Measurements from ENCODE around the gene SMAD6. TPM values are rescaled to one million over a fixed set of nuclear protein-coding genes. Genes with fewer than 3 reads are reported as not detected.
"Not testable (repeated sequence)": the region's sequence is repeated elsewhere in the genome, so short reads cannot be mapped to it uniquely, and the experiment has no call there.

SMAD6 gene
- total RNA-seq, 1 donor from 2014 or later = 20.8 TPM

DNA sequence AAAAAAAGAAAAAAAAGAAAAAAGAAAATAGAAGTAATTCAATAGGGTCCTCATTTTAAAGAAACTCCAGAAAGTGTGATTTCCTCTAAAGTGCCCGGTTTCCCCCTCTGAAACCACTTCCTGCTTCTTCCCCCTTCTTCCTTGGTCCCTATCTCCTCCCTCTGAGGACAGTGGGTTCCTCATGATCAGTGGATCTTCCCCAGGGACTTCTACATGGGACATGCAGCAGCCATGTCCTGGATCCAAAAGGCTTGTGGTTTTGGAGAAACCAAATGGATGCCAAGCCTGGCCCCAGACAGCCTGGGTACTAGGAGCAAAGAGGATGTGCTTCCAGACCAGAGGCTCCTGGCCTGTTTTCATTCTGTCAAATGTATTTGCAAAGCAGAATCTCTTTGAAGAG, 26.6 kb upstream of the SMAD6 start:
- DNase-seq (ENCODE audit: low read depth) = no peak

DNA sequence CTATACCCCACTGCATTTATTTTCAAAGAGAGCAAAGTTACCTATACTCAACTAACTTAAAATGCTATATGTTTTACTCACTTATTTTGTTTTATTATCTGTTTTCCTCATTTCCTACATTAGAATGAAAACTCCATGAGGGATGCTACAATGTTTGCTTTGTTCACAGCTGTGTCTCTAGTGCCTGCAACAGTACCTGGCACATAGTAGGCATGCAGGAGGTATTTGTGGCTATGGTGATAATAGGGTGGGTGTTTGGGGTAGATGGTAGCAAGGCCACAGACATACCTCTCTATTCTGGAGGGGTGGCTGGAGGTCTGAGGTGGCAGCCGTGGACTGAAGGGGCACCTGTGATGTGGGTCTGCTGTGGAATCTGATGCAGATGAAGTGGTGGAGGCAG, 24.7 kb upstream of the SMAD6 start:
- no peak for DNase-seq (ENCODE audit: low read depth)

DNA sequence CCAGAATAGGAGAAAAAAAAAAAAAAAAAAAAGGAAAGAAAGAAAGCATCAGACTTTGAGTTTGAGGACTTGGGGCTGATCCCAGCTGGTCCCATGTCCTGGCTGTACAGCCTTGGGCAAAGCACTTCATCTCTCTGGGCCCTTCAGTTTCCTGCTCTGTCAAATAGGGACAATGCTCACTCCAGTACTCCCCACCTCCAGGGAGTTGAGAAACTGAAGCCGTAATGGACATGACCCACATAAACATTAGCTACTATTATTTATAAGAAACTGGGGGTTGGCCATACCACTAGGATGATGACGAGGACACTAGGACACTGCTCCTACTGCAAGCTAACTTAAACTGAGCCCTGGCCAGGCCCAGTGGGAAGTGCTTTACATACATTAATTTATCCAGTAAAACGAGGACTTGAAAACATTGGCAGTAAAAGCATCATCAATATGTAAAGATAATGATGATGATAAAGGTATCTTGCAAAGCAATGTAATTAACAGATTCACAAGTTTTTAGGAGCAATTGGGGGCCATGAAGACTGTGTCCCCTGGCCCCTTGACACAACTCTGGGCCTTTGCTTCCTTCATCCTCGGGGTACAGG, 22.9 kb upstream of the SMAD6 start:
- DNase-seq (ENCODE audit: low read depth) = no peak

DNA sequence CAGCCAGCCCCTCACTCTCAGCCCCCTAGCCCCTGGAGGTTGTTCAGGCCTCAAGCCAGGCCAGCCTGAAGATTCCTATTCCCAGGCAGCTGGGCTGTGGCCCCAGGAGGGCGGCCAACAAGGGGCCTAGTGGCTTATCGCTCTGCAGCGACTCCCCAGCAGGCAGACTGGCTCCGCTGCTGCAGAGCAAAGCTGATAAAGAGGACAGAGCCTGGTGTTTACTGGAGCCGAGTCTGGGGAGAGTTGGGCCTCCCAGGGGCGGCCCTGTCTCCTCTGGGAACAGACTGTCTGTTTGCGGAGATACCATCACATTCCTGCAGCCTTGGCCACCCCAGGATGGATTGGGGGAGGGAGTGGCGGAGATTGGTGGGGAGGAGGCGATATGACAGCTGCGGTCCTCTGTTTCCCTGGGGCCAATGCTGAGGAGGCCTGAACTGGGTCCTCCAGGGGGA, 22.4 kb upstream of the SMAD6 start:
- DNase-seq (ENCODE audit: low read depth) = no peak

DNA sequence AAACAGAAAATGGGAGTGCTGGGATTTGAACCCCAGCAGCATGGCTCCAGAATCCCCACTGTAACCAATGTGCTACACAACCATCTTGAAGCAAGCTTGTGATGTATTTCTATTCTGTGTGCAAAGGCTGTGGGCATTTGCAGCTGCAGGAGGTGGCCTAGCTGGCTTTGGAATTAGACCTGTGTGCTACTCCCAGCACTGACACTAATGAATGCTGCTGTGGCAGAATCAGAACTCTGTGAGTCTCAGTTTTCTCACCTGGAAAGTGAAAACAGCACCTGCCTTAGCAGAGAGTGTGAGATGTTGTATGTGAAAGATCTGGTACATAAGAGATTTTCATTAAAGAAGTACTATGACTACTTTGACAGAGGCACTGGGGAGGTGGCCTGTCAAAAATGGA, 21.5 kb upstream of the SMAD6 start:
- no peak for DNase-seq (ENCODE audit: low read depth)

DNA sequence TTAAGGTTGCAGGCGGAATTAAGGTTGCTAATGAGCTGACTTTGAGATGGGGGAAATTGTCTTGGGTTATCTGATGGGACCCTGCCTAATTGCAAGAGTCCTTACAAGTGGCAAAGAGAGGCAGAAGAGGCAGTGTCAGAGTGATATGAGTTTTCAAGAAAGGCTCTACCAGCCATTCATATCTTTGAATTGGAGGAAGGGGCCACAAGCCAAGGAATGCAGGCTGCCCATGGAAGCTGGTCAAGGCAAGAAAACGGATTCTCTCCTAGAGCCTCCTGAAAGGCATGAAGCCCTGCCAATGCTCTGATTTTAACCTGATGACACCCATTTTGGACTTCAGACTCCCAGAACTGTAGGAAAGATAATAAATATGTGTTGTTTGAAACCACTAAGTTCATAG, 20.6 kb upstream of the SMAD6 start:
- DNase-seq (ENCODE audit: low read depth) = no peak

DNA sequence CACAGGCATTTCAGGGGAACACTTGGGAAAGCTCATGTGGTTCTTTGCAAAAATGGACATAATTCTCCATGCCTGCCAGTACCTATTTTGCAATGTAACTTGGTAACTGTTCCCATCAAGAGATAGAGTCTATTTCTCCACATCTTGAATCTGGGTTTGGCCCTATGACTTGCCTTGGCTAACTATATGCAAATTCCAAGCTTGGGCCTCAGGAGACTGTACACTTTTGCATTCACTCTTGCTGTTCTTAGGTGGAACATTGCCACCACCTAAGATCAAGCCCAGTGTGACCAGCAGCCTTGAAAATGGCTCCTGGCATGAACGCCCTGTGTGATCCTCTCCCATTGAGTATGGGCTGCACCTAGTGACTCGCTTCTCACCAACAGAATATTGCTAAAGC, 19.8 kb upstream of the SMAD6 start:
- no peak for DNase-seq (ENCODE audit: low read depth)

DNA sequence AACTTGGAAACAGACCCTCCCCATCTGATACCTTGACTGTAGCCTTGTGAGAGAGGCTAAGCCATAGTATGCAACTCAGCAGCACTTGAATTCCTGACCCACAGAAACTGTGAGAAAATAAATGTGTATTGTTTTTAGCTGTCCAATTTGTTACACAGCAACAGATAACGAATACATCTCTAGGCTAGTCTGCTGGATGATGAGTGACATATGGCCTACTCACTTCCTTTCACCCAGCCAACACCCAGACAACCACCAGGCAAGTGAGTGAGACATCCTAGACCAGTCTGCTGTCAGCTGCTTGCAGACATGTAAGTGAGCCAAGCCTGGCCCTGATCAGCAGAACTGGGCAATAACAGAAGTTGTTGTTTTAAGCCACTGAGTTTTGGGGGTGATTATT, 19.2 kb upstream of the SMAD6 start:
- DNase-seq (ENCODE audit: low read depth) = no peak

DNA sequence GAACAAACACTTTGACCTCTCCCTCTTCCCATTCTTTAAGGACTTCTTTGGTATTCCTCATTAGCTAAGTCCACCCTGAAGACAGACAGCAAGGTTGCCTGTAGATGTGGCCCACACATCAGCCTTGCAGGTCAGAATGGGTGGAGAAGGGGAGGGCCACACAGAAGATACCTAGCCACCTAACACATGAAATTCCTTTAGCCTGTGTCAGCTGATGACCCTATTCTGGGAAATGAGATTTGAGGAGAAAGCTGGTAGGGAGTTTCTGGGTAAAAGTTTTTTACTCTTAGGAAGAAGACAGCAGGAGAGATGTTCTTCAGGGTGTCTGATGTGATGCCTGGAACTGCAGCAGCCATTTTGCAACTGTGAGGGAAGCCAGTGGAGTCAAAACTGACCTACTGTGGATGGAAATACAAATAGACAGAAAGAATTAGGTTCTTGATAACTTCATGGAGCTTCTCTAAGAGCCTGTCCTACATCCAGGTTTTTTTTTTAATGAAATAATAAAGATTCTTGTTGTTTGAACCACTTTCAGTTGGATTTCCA, 17.8 kb upstream of the SMAD6 start:
- DNase-seq (ENCODE audit: low read depth) = no peak

DNA sequence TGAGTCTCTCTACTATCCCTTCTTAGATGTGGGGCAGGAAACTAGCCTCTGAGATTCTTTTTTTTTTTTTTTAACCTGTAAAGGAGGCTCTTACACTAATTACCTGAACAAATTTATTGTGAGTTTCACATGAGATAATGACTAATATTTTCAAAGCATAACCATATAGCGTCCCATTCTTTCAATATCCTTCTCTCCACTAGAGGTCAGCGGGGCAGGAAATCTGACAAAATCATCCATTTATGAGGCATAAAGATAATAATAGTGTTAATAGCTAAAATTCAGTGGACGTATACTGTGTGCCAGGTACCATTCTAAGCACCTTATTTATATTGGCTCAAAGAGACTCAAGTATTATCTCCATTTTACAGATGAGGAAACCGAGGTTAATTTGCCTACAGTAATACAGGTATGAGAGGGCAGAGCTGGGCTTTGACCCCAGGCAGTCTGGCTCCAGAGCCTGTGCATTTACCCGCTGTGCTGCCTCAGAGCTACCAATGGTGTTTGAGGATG, 16.3 kb upstream of the SMAD6 start:
- no peak for DNase-seq (ENCODE audit: low read depth)

DNA sequence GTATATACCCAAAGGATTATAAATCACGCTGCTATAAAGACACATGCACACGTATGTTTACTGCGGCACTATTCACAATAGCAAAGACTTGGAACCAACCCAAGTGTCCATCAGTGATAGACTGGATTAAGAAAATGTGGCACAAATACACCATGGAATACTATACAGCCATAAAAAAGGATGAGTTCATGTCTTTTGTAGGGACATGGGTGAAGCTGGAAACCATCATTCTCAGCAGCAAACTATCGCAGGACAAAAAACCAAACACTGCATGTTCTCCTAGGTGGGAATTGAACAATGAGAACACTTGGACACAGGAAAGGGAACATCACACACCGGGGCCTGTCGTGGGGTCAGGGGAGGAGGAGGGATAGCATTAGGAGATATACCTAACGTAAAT, 11.1 kb upstream of the SMAD6 start:
- not testable (repeated sequence) for DNase-seq (ENCODE audit: low read depth)

DNA sequence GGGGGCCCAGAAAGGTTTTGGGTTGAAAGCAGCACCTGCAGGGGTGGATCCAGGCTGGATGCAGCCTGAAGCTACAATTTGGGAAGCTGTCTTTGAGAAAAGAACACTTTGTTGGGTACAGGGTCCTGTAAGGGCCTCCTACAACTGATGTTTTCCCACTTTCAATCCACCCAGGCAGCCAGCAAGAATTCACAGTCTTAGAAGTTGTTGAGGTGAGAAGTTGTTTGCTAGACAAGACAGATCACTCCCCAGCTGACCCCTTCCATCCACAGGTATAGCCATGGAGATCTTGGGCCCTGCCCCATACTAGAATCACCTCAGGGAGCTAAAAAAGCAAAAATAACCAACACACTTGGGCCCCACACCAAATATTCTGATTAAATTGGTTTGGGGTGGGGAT, 10.3 kb upstream of the SMAD6 start:
- DNase-seq (ENCODE audit: low read depth) = no peak

DNA sequence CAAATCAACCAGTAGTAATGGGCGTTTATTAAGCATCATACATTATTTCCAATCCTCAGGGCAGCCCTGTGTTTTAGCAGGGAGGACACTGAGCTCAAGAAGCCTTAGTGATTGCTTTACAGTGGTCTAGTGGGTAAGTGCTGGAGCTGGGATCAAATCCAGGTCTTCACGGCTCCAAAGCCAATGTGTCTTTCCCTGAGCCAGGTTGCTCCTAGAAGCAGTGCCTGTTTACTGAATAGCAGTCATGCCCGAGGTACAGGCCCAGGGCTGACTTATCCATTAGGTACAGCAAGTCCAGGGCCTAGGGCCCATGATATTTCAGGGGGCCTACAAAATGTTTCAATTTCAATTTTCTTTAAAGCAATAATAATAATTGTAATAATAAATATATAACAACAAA, 9.6 kb upstream of the SMAD6 start:
- no peak for DNase-seq (ENCODE audit: low read depth)

DNA sequence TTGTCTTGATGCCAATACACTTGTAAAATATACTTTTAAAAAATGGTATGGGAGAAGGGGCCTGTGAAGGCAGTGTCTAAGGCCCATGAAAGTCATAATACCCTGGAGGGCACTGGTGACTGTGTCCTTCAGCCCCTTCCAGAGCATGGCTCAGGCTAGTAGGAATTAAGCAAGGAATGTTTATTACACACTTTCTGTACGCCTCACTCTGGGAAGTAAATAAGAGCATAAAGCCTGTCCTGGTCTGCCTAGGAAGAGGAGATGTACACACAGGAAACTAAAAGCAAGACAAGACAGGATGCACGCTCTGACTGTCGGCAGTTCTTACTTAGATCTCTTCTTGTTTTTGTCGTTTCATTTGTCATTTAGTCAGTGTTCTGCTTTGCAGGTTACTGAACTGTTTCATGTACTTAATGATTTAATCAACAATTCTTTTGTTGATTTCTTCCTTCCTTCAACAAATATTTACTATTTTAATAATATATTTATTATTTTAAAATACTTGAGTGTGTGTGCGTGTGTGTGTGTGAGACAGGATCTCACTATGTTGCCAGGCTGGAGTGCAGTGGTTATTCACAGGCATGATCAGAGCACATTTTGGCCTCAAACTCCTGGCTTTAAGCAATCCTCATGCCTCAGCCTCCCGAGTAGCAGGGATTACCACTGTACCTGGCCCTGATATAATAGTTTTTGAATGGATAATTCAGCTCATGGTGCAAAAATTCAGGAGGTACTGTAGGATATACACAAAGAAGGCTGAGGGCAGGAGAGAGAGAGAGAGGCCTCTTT, 9.0 kb upstream of the SMAD6 start:
- no peak for DNase-seq (ENCODE audit: low read depth)

DNA sequence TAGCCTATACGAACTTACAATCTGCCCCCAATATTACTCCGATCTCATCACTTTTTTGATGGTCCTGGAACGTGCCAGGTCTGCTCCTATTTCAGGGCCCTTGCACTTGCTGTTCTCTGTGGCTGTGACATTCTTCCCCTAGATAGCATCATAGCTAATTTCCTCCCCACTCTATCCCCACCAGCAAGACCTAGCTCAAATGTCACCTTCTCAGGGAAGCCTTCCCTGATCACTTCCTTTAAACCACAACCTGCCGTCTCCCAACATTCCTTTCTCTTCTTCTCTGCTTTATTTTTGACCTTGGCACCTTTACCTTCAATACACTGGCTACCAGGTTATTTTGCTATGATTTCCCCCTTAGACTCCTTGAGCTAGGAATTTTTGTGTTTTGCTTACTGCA, 5.3 kb upstream of the SMAD6 start:
- DNase-seq (ENCODE audit: low read depth) = no peak

DNA sequence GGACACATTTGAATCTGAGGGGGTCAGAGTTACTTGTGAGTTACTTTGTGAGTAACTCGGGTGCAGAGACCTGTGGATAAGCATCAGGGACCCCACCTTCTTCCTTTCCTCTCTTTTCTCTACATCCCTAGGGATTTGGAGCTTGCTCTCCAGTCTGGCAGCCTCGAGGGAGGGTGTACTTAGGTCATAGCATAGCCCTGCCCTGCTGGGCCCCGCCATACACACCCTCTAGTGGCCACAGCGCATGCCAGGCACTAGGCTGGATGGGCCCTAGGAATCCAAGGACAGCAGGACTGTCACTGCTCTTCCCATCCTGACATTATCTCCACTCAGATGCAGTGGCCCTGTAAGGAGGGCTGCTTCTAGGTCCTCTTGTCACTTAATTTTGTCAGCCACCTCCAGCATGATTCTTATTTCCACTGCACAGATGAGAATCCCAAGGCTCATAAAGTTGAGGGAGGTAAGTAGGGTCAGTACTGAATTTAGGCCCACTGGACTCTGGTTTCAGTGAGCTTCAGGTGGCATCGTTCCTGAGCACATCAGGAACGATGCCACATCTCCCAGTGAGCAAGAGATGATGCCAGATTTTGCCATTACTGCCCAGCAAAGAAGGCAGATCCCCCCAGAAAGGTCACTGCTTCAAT, 3.6 kb upstream of the SMAD6 start:
- no peak for DNase-seq (ENCODE audit: low read depth)

DNA sequence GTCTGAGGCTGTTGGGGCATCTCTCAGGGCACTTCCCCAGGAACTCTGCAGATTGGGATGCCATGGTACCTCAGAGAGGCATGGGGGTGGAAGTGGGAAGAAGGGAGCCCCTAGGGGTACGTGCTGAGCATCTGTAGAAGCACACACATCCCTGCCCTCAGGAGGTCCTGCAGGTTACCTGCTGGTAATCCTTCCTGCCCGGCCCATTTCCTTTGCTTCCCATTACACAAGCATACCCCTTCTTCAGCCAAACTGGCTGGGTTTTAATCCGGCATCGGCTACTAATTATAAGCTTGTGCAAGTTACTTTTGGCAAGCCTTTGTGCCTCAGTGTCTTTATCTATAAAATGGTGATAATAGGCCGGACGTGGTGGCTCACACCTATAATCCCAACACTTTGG, 3.1 kb upstream of the SMAD6 start:
- no peak for DNase-seq (ENCODE audit: low read depth)

DNA sequence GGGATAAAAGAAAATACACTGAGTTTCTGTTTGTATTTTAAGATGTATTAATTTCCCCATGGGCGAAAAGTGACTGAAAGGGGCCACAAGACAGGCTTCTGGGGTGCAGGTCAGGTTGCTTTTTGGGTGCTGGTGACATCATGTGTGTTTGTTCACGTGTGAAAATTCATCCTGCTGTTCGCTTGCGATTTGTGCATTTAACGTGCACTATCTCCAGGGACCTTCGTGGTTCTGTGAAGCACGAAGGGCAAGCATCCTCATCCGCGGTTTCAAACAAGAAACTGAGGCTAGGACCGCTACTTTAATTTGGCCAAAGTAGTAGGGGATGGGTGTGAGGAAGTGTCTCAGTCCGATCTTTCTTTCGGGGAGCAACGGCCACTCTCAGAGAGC, 1.6 kb upstream of the SMAD6 start:
- no peak for DNase-seq (ENCODE audit: low read depth)

DNA sequence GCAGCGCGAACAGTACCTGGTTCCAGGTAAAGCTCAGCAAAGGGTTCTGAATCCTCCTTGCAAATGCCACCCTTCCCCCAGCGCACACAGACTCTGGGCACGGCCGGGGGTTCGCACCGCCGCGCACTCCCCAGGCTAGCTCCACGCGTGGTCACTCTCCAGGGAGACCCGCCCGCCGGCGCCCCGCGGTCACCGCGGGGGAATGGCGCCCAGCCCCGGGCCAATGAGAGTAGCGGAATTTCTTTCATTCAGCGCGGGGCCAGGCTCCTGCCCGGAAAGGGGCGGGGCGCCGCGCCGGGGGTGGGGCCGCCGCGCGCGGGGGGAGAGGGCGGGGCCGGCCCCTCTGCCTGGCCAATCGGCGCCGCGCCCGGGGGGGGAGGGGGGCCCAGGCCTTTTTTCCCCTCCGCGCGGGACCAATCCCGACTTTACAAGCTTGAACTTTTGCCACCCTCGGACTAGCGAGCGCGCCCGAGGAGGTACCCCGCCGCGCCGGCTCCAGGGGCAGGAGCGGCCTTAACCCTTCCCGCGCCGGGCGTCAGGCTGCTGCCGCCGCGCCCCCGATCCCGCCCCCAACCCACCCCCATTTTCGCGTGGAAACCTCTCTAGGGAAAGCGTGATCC, 1.1 kb upstream of the SMAD6 start:
- DNase-seq (ENCODE audit: low read depth) = peak; percentile 73

DNA sequence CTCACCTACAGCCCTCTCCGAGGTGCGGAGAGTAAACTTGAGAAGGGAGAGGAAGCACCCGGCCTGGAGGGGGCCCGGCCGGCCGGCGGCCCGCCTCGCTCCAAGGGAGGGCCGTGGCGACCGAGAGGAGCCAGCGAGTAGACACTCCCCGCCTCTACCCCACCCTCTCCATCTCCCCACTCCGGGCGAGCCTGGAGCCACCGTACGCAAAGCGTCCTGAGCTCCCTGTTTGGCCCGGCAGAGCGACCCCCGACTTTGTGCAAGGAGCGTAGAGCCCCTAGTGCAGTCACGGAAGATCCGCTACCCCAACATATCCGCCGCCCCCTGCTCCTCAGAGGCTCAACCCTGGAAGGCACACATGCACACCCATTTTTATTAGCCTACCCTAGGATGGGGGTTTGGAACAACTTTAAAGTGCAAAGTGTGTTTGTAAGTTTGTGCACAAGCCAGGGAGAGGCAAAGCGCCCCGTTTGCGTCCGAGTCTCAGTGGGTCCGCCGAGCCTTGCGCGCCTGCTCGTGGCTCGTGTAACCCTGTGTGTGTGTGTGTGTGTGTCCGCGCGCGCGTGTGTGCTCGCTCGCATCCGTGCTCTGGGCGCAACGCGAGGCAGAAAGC, 508 bp upstream of the SMAD6 start:
- DNase-seq (ENCODE audit: low read depth) = no peak

DNA sequence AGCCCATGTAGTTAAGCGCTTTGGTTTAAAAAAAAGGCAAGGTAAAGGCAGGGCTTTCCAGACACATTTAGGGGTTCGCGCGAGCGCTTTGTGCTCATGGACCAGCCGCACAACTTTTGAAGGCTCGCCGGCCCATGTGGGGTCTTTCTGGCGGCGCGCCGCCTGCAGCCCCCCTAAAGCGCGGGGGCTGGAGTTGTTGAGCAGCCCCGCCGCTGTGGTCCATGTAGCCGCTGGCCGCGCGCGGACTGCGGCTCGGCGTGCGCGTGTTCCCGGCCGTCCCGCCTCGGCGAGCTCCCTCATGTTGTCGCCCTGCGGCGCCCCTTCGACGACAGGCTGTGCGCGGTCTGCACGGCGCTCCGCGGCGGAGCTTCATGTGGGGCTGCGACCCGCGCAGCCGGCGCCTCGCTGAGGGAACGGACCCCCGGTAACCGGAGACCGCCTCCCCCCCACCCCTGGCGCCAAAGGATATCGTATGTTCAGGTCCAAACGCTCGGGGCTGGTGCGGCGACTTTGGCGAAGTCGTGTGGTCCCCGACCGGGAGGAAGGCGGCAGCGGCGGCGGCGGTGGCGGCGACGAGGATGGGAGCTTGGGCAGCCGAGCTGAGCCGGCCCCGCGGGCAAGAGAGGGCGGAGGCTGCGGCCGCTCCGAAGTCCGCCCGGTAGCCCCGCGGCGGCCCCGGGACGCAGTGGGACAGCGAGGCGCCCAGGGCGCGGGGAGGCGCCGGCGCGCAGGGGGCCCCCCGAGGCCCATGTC, 927 bp downstream of the SMAD6 start:
- no peak for DNase-seq (ENCODE audit: low read depth)
